ENCODE results near the gene PTAFR. TPM values are rescaled to one million over a fixed set of nuclear protein-coding genes. Genes with fewer than 3 reads are reported as not detected.

Gene PTAFR
- total RNA-seq, 1 experiment from 2014 or later = 1.9 TPM

- Histone ChIP-seq H3K27me3 (ENCODE audit: insufficient read depth, low read length) (no peaks in the 10 kb centered on the region), H4K5ac (ENCODE audit: insufficient read length, low read depth, low read length) (no peak overlapping the region), H3K27ac (ENCODE audit: insufficient read length, low read depth, low read length) (no peak overlapping the region), H2BK20ac (ENCODE audit: low read depth, low read length, poor library complexity, severe bottlenecking) (no peak overlapping the region), H2AK5ac (ENCODE audit: insufficient read length, low read length) (no peak overlapping the region), H3K4me1 (ENCODE audit: insufficient read depth, low read length) (peaks cover 8% of the 10 kb centered on the region), H3T11ph (ENCODE audit: low read length) (no peak overlapping the region), H4K20me1 (ENCODE audit: control insufficient read depth, insufficient read depth, insufficient read length) (no peaks in the 10 kb centered on the region), H3K4me2 (ENCODE audit: insufficient read depth, insufficient read length, low read length) (no peak overlapping the region), H2BK5ac (ENCODE audit: insufficient read length, low read length) (no peak overlapping the region), H3K4ac (ENCODE audit: low read depth, low read length) (no peak overlapping the region), H3K9me3 (ENCODE audit: control insufficient read depth, low read depth, low read length) (no peaks in the 10 kb centered on the region), H4K91ac (ENCODE audit: insufficient read length, low read depth, low read length) (no peak overlapping the region), H3K79me1 (ENCODE audit: insufficient read depth, low read depth, low read length, poor library complexity, severe bottlenecking) (no peaks in the 10 kb centered on the region), H2AFZ (ENCODE audit: low read length) (no peak overlapping the region), H2BK120ac (ENCODE audit: low read depth, low read length, poor library complexity, severe bottlenecking) (no peak overlapping the region), H2BK12ac (ENCODE audit: insufficient read length, low read depth, low read length) (no peak overlapping the region), H3K23ac (ENCODE audit: insufficient read length, low read depth, low read length) (no peak overlapping the region), H3K14ac (ENCODE audit: insufficient read depth, low read length) (no peak overlapping the region), H4K8ac (replicated peaks; ENCODE audit: insufficient read length, low read depth, low read length) (no peak overlapping the region), H3K23me2 (ENCODE audit: insufficient read length, low read depth, low read length, poor library complexity, severe bottlenecking) (no peaks in the 10 kb centered on the region), H3K79me2 (ENCODE audit: insufficient read depth, low read length) (no peaks in the 10 kb centered on the region), H3K18ac (ENCODE audit: insufficient read length, low read depth, low read length) (no peak overlapping the region), H2BK15ac (ENCODE audit: low read depth, low read length) (no peak overlapping the region), H3K56ac (ENCODE audit: insufficient read length, low read depth, low read length) (no peak overlapping the region), H3K9ac (ENCODE audit: extremely low read depth, insufficient read length, low read length) (no peak overlapping the region)
- peak; percentile 47 for DNase-seq
- peaks cover 0 to 6% (median 0%) of the 10 kb centered on the region in 3 experiments; a peak in 2 of 7 replicates for H3K36me3 Mint-ChIP-seq (ENCODE audit: insufficient read depth in 1 of 3, low read depth in 3 of 3)
- H3K27ac Mint-ChIP-seq = peak overlapping the region; percentile 40 to 82 (median 64); a peak in 3 of 7 replicates
- no peaks in the 10 kb centered on the region for H3K27me3 Mint-ChIP-seq (ENCODE audit: low read depth)
- H3K4me1 Mint-ChIP-seq = peaks cover 15% of the 10 kb centered on the region in 2 experiments
- no peak overlapping the region for H3K4me3 Mint-ChIP-seq
- H3K9me3 Mint-ChIP-seq = no peaks in the 10 kb centered on the region; a peak in 1 of 5 replicates
- no CpG with 5 or more reads among the region's 16 CpGs for WGBS (ENCODE audit: extremely low coverage, insufficient read length, low lambda C conversion rate)
- TF ChIP-seq, protein P1, sequence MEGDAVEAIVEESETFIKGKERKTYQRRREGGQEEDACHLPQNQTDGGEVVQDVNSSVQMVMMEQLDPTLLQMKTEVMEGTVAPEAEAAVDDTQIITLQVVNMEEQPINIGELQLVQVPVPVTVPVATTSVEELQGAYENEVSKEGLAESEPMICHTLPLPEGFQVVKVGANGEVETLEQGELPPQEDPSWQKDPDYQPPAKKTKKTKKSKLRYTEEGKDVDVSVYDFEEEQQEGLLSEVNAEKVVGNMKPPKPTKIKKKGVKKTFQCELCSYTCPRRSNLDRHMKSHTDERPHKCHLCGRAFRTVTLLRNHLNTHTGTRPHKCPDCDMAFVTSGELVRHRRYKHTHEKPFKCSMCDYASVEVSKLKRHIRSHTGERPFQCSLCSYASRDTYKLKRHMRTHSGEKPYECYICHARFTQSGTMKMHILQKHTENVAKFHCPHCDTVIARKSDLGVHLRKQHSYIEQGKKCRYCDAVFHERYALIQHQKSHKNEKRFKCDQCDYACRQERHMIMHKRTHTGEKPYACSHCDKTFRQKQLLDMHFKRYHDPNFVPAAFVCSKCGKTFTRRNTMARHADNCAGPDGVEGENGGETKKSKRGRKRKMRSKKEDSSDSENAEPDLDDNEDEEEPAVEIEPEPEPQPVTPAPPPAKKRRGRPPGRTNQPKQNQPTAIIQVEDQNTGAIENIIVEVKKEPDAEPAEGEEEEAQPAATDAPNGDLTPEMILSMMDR (conservative IDR thresholded peaks at IDR 0.05) = no peak
Observed at GRCh38 chr1:28147264-28148094, 29.0 kb downstream of the PTAFR start.
